GOT3 (cell line): Measurements from ENCODE around the gene ZCRB1.

Experiments used
- DNase-seq: peaks from one replicate; lab custom pipeline; 2025; ENCODE audit warnings: mixed read lengths; lab: John Stamatoyannopoulos, UW

The ZCRB1 gene

GRCh38 chr12:42278128-42278510 is 47.8 kb downstream of the ZCRB1 start:
- no peak for DNase-seq

GRCh38 chr12:42277396-42278127 is 48.3 kb downstream of the ZCRB1 start:
- no peak for DNase-seq

- DNase-seq, result no peak
These were observed 50.4 kb downstream of the ZCRB1 start for GRCh38 chr12:42275499-42275898.

GRCh38 chr12:42273706-42274105 is 52.2 kb downstream of the ZCRB1 start:
- no peak for DNase-seq

GRCh38 chr12:42270596-42270995 is 55.3 kb downstream of the ZCRB1 start:
- no peak for DNase-seq

GRCh38 chr12:42267413-42268190 is 58.3 kb downstream of the ZCRB1 start:
- DNase-seq, result no peak

GRCh38 chr12:42266579-42267230 is 59.2 kb downstream of the ZCRB1 start:
- DNase-seq, result no peak

- no peak for DNase-seq
These were observed 63.6 kb downstream of the ZCRB1 start for GRCh38 chr12:42262271-42262670.
